Kidney (tissue), 14 donors: ENCODE data around the gene HCN2. TPM values are rescaled to one million over a fixed set of nuclear protein-coding genes. Genes with fewer than 3 reads are reported as not detected.
"Not testable (repeated sequence)": the region's sequence is repeated elsewhere in the genome, so short reads cannot be mapped to it uniquely, and the experiment has no call there.

ENCODE experiments used
- DNase-seq, 5 donors: peaks; one replicate each; pipeline ENCODE4 v3.0.0-alpha.2; 2013 to 2020
- FAIRE-seq: peaks from 2 replicates; lab custom pipeline; 2012; peaks lifted over from hg19 to GRCh38; lab: Jason Lieb, UNC
- H3K27ac ChIP-seq, 2 donors: one replicate each; pipeline ENCODE4 v1.7.0; 2013; ENCODE audit warnings: low read depth in 2 of 2, low read length in 2 of 2, inconsistent platforms in 1 of 2
- H3K27me3 ChIP-seq: one replicate; pipeline ENCODE4 v1.7.1; 2013; ENCODE audit warnings: low read length, inconsistent platforms; ENCODE audit not compliant: control insufficient read depth, insufficient read depth
- H3K36me3 ChIP-seq, 3 donors: one replicate each; pipeline versions ENCODE4 v1.7.0 to v1.7.1; 2013; ENCODE audit warnings: low read length in 3 of 3, control low read depth in 1 of 3, inconsistent platforms in 1 of 3; ENCODE audit not compliant: insufficient read depth in 3 of 3, control insufficient read depth in 2 of 3
- H3K4me1 ChIP-seq, 3 donors: one replicate each; pipeline versions ENCODE4 v1.7.0 to v1.7.1; 2013; ENCODE audit warnings: low read length in 3 of 3, inconsistent platforms in 1 of 3, low read depth in 1 of 3; ENCODE audit not compliant: control insufficient read depth in 2 of 3, insufficient read depth in 2 of 3
- H3K4me3 ChIP-seq, 3 donors: one replicate each; pipeline versions ENCODE4 v1.7.0 to v1.8.1; 2013; ENCODE audit warnings: low read length in 3 of 3, control low read depth in 1 of 3, inconsistent platforms in 1 of 3
- H3K9ac ChIP-seq, 3 donors: one replicate each; pipeline versions ENCODE4 v1.7.0 to v1.7.1; 2013; ENCODE audit warnings: low read length in 3 of 3, control low read depth in 1 of 3, inconsistent platforms in 1 of 3
- H3K9me3 ChIP-seq, 3 donors: one replicate each; pipeline versions ENCODE4 v1.7.0 to v1.7.1; 2013; ENCODE audit warnings: low read length in 3 of 3, control low read depth in 1 of 3, inconsistent platforms in 1 of 3; ENCODE audit not compliant: control insufficient read depth in 2 of 3, insufficient read depth in 1 of 3
- CTCF ChIP-seq: IDR thresholded peaks from 3 replicates; pipeline ENCODE4 v1.5.1; 2012; ENCODE audit warnings: mild to moderate bottlenecking, moderate library complexity, borderline replicate concordance; ENCODE audit not compliant: insufficient read depth; ENCODE audit errors: extremely low read depth
- intact Hi-C: fragments of 100-400 bp; cut with DNase I; formaldehyde crosslinking; loops from one replicate; pipeline ENCODE4 v1.11.1; 2022
- polyA plus RNA-seq: library from polyadenylated mRNA; stranded (reverse); fragments of 350-450 nt; fragmentation: Illumina TruSeq; extraction: RNeasy Lipid Tissue Mini Kit (QIAGEN cat#74804); gene quantifications from one replicate; pipeline ENCODE4 v1.2.3, GENCODE V29; 2014; ENCODE audit warnings: low read depth, low replicate concordance; ENCODE audit not compliant: insufficient read depth
- total RNA-seq: library from RNA; stranded (reverse); fragmentation: NEBNext Ultra II Directional; extraction: Animal tissue kit (Norgen Biotek cat#: 25700); gene quantifications from one replicate; pipeline ENCODE4 v1.2.1, GENCODE V29; 2021
- donor health status: control.
- donor health status: control.
- donor health status: control.
- donor health status: control.
- donor health status: control.
- donor health status: DM: yes; HTN: yes; CAD: no.
- donor health status: Normal renal cell carcinoma (clear cell type).

The HCN2 gene
- total and polyA plus RNA-seq, 2 donors from 2014 or later = 0.31 to 1.3 TPM

- Histone ChIP-seq H3K9me3 (no peaks in the 10 kb centered on the region), H3K27ac (no peak overlapping the region), H3K27me3 (no peaks in the 10 kb centered on the region), H3K4me3 (no peak overlapping the region), H3K9ac (no peak overlapping the region), H3K4me1 (no peaks in the 10 kb centered on the region), H3K36me3 (peaks cover 0 to 5% (median 3%) of the 10 kb centered on the region in 3 donors)
- FAIRE-seq = no peak
- no peak for DNase-seq
- intact Hi-C loops = no loop called here
- TF ChIP-seq CTCF = no peak
Observed at GRCh38 chr19:624433-625109, 34.9 kb downstream of the HCN2 start.

GRCh38 chr19:625257-625656 is 35.6 kb downstream of the HCN2 start:
- no peak for DNase-seq
- TF ChIP-seq CTCF = no peak
- no peak for FAIRE-seq
- Histone ChIP-seq H3K9me3 (no peaks in the 10 kb centered on the region), H3K36me3 (peaks cover 0 to 5% (median 3%) of the 10 kb centered on the region in 3 donors), H3K27ac (no peak overlapping the region), H3K4me1 (no peaks in the 10 kb centered on the region), H3K4me3 (no peak overlapping the region), H3K27me3 (no peaks in the 10 kb centered on the region), H3K9ac (no peak overlapping the region)
- intact Hi-C loops = no loop called here

GRCh38 chr19:626566-626965 is 36.9 kb downstream of the HCN2 start:
- H3K4me3 ChIP-seq, H3K9ac ChIP-seq, DNase-seq, H3K27me3 ChIP-seq, H3K4me1 ChIP-seq, H3K9me3 ChIP-seq, H3K36me3 ChIP-seq, H3K27ac ChIP-seq, FAIRE-seq, intact Hi-C loops: not testable (repeated sequence)

DNA sequence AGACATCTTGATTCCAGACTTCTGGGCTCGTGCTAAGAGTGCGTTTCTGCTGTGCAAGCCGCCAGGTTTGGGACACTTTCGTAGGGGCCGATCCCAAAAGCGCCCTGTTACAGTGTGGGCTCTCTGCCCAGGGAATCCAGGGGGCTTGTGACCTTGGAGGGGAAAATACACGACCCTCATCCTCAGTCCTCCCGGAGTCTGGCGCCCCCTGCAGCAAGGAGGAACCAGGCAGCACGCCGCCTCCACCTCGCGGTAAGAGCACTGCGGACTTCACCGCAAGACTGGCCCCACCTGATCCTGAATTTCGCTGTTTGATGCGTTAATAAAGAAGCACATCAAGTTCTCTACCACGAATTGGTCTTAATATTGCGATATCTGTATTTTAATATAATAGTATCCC is 38.5 kb downstream of the HCN2 start:
- H3K27ac ChIP-seq = no peak overlapping the region
- H3K4me3 ChIP-seq = no peak overlapping the region
- H3K4me1 ChIP-seq = peaks cover 0 to 5% (median 0%) of the 10 kb centered on the region in 3 donors
- no peaks in the 10 kb centered on the region for H3K27me3 ChIP-seq
- FAIRE-seq = no peak
- H3K36me3 ChIP-seq = peaks cover 0 to 5% (median 3%) of the 10 kb centered on the region in 3 donors
- no peaks in the 10 kb centered on the region for H3K9me3 ChIP-seq
- DNase-seq = no peak
- peak; percentile 15 for TF ChIP-seq CTCF
- no peak overlapping the region for H3K9ac ChIP-seq
- intact Hi-C loops = no loop called here

DNA sequence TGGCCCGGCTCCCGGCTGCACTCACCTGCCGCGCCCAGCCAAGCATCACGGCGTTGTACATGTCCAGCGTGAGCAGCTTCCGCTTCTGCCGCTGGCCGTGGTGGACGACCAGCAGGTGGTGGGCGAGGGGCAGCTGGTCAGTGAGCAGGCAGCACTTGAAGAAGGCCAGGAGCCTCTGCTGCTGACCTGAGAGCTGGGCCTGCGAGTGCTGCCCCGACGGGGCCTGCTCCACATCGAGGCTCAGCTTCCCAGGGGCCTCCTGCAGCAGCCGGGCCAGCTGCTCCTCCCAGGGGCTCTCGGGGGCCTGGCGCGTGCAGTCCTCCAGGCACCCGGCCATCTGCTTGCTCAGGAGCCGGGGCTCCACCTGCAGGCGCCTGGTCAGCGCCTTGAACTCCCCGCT is 39.8 kb downstream of the HCN2 start:
- H3K9ac ChIP-seq, H3K9me3 ChIP-seq, H3K27ac ChIP-seq, FAIRE-seq, H3K36me3 ChIP-seq, intact Hi-C loops, H3K4me3 ChIP-seq, H3K27me3 ChIP-seq: not testable (repeated sequence)
- H3K4me1 ChIP-seq = peaks cover 0 to 11% (median 4%) of the 10 kb centered on the region in 3 donors
- peak in 3 of 5 donors; percentile 34 to 58 (median 50) for DNase-seq
